Glutamatergic neuron (in vitro differentiated cells): ENCODE results near the gene OR2F1. TPM values are rescaled to one million over a fixed set of nuclear protein-coding genes. Genes with fewer than 3 reads are reported as not detected.

Experiments used
- DNase-seq: peaks from one replicate; pipeline ENCODE4 v3.0.0; 2022
- H3K27ac Mint-ChIP-seq: one replicate; pipeline ENCODE4 v1.8.0; 2020; ENCODE audit warnings: mild to moderate bottlenecking, mixed read lengths, inconsistent platforms; ENCODE audit not compliant: unreplicated experiment
- H3K27me3 Mint-ChIP-seq: one replicate; pipeline ENCODE4 v1.8.0; 2020; ENCODE audit warnings: mild to moderate bottlenecking, moderate library complexity, mixed read lengths, inconsistent platforms; ENCODE audit not compliant: unreplicated experiment
- H3K36me3 Mint-ChIP-seq: one replicate; pipeline ENCODE4 v1.8.0; 2020; ENCODE audit warnings: mild to moderate bottlenecking, mixed read lengths, inconsistent platforms; ENCODE audit not compliant: unreplicated experiment
- H3K4me1 Mint-ChIP-seq: one replicate; pipeline ENCODE4 v1.8.0; 2020; ENCODE audit warnings: mild to moderate bottlenecking, low read depth, mixed read lengths, inconsistent platforms; ENCODE audit not compliant: unreplicated experiment
- H3K4me3 Mint-ChIP-seq: one replicate; pipeline ENCODE4 v1.8.0; 2020; ENCODE audit warnings: mild to moderate bottlenecking, mixed read lengths, inconsistent platforms; ENCODE audit not compliant: unreplicated experiment
- H3K9me3 Mint-ChIP-seq: one replicate; pipeline ENCODE4 v1.8.0; 2020; ENCODE audit warnings: mild to moderate bottlenecking, moderate library complexity, mixed read lengths, inconsistent platforms; ENCODE audit not compliant: unreplicated experiment
- total RNA-seq: library from RNA; stranded (reverse); fragmentation: NEBNext Ultra II Directional; extraction: Animal tissue kit (Norgen Biotek cat#: 25700); gene quantifications from one replicate; pipeline ENCODE4 v1.2.1, GENCODE V29; 2021; ENCODE audit not compliant: unreplicated experiment
- TF ChIP-seq, protein P1 (sequence below): fragments of 200-600 bp; sonication (generic); IDR thresholded peaks from one replicate; pipeline ENCODE4 v1.5.0; 2021; ENCODE audit not compliant: partially characterized antibody, unreplicated experiment

The OR2F1 gene
- total RNA-seq, 1 donor from 2014 or later: not detected

DNA sequence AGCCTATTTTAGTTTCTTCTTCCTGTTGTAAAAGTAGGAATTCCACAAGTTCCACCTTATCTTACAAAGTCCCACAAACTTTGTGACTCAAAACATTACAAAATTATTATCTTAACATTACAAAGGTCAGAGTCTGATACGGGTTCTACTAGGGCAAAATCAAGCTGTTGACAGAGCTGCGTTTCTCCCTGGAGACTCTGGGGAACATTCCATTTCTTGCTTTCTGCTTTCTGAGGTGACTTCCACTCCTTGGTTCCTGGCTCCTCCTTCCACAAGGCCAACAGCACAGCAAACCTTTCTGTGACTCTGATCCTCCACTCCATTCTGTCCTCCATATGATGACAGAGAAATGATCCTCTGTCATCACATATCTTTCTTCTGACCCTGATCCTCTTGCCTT, 10.6 kb downstream of the OR2F1 start:
- H3K4me3 Mint-ChIP-seq: no peak overlapping the region
- H3K4me1 Mint-ChIP-seq: no peaks in the 10 kb centered on the region
- no peak overlapping the region for H3K27ac Mint-ChIP-seq
- no peaks in the 10 kb centered on the region for H3K36me3 Mint-ChIP-seq
- no peaks in the 10 kb centered on the region for H3K27me3 Mint-ChIP-seq
- TF ChIP-seq, protein P1, sequence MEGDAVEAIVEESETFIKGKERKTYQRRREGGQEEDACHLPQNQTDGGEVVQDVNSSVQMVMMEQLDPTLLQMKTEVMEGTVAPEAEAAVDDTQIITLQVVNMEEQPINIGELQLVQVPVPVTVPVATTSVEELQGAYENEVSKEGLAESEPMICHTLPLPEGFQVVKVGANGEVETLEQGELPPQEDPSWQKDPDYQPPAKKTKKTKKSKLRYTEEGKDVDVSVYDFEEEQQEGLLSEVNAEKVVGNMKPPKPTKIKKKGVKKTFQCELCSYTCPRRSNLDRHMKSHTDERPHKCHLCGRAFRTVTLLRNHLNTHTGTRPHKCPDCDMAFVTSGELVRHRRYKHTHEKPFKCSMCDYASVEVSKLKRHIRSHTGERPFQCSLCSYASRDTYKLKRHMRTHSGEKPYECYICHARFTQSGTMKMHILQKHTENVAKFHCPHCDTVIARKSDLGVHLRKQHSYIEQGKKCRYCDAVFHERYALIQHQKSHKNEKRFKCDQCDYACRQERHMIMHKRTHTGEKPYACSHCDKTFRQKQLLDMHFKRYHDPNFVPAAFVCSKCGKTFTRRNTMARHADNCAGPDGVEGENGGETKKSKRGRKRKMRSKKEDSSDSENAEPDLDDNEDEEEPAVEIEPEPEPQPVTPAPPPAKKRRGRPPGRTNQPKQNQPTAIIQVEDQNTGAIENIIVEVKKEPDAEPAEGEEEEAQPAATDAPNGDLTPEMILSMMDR: no peak
- no peak for DNase-seq
- no peaks in the 10 kb centered on the region for H3K9me3 Mint-ChIP-seq

- H3K27ac Mint-ChIP-seq: no peak overlapping the region
- TF ChIP-seq, protein P1: no peak
- no peaks in the 10 kb centered on the region for H3K4me1 Mint-ChIP-seq
- no peaks in the 10 kb centered on the region for H3K9me3 Mint-ChIP-seq
- H3K36me3 Mint-ChIP-seq: no peaks in the 10 kb centered on the region
- no peak for DNase-seq
- H3K27me3 Mint-ChIP-seq: no peaks in the 10 kb centered on the region
- H3K4me3 Mint-ChIP-seq: no peak overlapping the region
Measured at GRCh38 chr7:143967398-143967797, 12.8 kb downstream of the OR2F1 start.

DNA sequence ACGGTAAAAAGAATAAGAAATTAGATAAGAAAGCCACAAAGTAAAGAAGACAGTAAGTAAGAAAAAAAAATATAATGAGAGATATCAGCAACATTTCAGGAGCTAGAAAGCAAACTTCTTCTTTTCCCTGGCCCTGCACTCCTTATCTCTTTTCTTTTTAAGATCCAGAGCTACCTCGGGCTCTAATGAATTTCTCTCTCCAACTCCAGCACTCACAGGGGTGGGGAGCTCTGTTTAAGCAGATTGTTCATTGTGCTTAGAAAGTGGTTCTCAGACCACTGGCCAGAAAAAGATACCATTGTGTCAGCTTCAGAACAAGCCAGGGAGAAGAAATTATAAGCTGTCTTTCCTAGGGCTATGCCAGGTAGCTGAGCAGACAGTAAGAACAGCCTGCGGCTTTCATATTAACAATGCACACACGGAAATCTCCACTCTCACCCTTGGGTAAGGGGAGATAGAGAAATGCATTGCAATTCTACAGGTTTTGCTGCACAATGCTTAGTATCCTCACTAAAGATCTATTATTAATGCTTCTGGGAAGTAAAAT, 19.3 kb downstream of the OR2F1 start:
- no peaks in the 10 kb centered on the region for H3K27me3 Mint-ChIP-seq
- no peaks in the 10 kb centered on the region for H3K9me3 Mint-ChIP-seq
- no peaks in the 10 kb centered on the region for H3K4me1 Mint-ChIP-seq
- no peak overlapping the region for H3K4me3 Mint-ChIP-seq
- no peak overlapping the region for H3K27ac Mint-ChIP-seq
- no peaks in the 10 kb centered on the region for H3K36me3 Mint-ChIP-seq
- TF ChIP-seq, protein P1: no peak
- no peak for DNase-seq

- Mint-ChIP-seq H3K36me3 (no peaks in the 10 kb centered on the region), H3K27ac (no peak overlapping the region), H3K9me3 (no peaks in the 10 kb centered on the region), H3K4me1 (no peaks in the 10 kb centered on the region), H3K4me3 (no peak overlapping the region), H3K27me3 (no peaks in the 10 kb centered on the region)
- DNase-seq: no peak
- TF ChIP-seq, protein P1: no peak
Measured at GRCh38 chr7:143974459-143974858, 19.8 kb downstream of the OR2F1 start.

DNA sequence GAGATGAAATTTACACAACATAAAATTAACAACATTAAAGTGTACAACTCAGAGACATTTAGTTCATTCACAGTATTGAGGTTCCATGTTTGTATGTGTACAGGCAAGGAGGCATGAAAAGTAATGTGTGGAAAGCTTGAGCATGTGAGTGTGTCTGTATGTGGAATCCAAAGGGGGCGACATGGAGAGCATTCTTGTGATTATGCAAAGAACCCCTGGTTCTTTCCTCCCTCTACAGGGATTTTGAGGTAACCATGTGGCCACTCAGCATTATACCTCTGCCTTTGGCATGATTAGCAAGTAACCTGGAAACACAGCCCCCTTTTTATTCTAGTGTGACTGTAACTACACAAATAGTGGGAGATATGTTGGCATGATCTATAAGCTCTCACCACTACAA, 21.0 kb downstream of the OR2F1 start:
- Mint-ChIP-seq H3K27me3 (no peaks in the 10 kb centered on the region), H3K27ac (no peak overlapping the region), H3K4me3 (no peak overlapping the region), H3K4me1 (no peaks in the 10 kb centered on the region), H3K36me3 (no peaks in the 10 kb centered on the region), H3K9me3 (no peaks in the 10 kb centered on the region)
- DNase-seq: no peak
- TF ChIP-seq, protein P1: no peak
